Kidney (tissue), 14 donors: Measurements from ENCODE around the gene RARG. TPM values are rescaled to one million over a fixed set of nuclear protein-coding genes. Genes with fewer than 3 reads are reported as not detected.

ENCODE experiments used
- DNase-seq, 5 donors: peaks; one replicate each; pipeline ENCODE4 v3.0.0-alpha.2; 2013 to 2020
- FAIRE-seq: peaks from 2 replicates; lab custom pipeline; 2012; peaks lifted over from hg19 to GRCh38; lab: Jason Lieb, UNC
- H3K27ac ChIP-seq, 2 donors: one replicate each; pipeline ENCODE4 v1.7.0; 2013; ENCODE audit warnings: low read depth in 2 of 2, low read length in 2 of 2, inconsistent platforms in 1 of 2
- H3K27me3 ChIP-seq: one replicate; pipeline ENCODE4 v1.7.1; 2013; ENCODE audit warnings: low read length, inconsistent platforms; ENCODE audit not compliant: control insufficient read depth, insufficient read depth
- H3K36me3 ChIP-seq, 3 donors: one replicate each; pipeline versions ENCODE4 v1.7.0 to v1.7.1; 2013; ENCODE audit warnings: low read length in 3 of 3, control low read depth in 1 of 3, inconsistent platforms in 1 of 3; ENCODE audit not compliant: insufficient read depth in 3 of 3, control insufficient read depth in 2 of 3
- H3K4me1 ChIP-seq, 3 donors: one replicate each; pipeline versions ENCODE4 v1.7.0 to v1.7.1; 2013; ENCODE audit warnings: low read length in 3 of 3, inconsistent platforms in 1 of 3, low read depth in 1 of 3; ENCODE audit not compliant: control insufficient read depth in 2 of 3, insufficient read depth in 2 of 3
- H3K4me3 ChIP-seq, 3 donors: one replicate each; pipeline versions ENCODE4 v1.7.0 to v1.8.1; 2013; ENCODE audit warnings: low read length in 3 of 3, control low read depth in 1 of 3, inconsistent platforms in 1 of 3
- H3K9ac ChIP-seq, 3 donors: one replicate each; pipeline versions ENCODE4 v1.7.0 to v1.7.1; 2013; ENCODE audit warnings: low read length in 3 of 3, control low read depth in 1 of 3, inconsistent platforms in 1 of 3
- H3K9me3 ChIP-seq, 3 donors: one replicate each; pipeline versions ENCODE4 v1.7.0 to v1.7.1; 2013; ENCODE audit warnings: low read length in 3 of 3, control low read depth in 1 of 3, inconsistent platforms in 1 of 3; ENCODE audit not compliant: control insufficient read depth in 2 of 3, insufficient read depth in 1 of 3
- CTCF ChIP-seq: IDR thresholded peaks from 3 replicates; pipeline ENCODE4 v1.5.1; 2012; ENCODE audit warnings: mild to moderate bottlenecking, moderate library complexity, borderline replicate concordance; ENCODE audit not compliant: insufficient read depth; ENCODE audit errors: extremely low read depth
- intact Hi-C: fragments of 100-400 bp; cut with DNase I; formaldehyde crosslinking; loops from one replicate; pipeline ENCODE4 v1.11.1; 2022
- polyA plus RNA-seq: library from polyadenylated mRNA; stranded (reverse); fragments of 350-450 nt; fragmentation: Illumina TruSeq; extraction: RNeasy Lipid Tissue Mini Kit (QIAGEN cat#74804); gene quantifications from one replicate; pipeline ENCODE4 v1.2.3, GENCODE V29; 2014; ENCODE audit warnings: low read depth, low replicate concordance; ENCODE audit not compliant: insufficient read depth
- total RNA-seq: library from RNA; stranded (reverse); fragmentation: NEBNext Ultra II Directional; extraction: Animal tissue kit (Norgen Biotek cat#: 25700); gene quantifications from one replicate; pipeline ENCODE4 v1.2.1, GENCODE V29; 2021
- donor health status: control.
- donor health status: control.
- donor health status: control.
- donor health status: control.
- donor health status: control.
- donor health status: DM: yes; HTN: yes; CAD: no.
- donor health status: Normal renal cell carcinoma (clear cell type).

The RARG gene
- total and polyA plus RNA-seq, 2 donors from 2014 or later: 13.2 to 34.1 TPM

GRCh38 chr12:53161119-53161911 lies 70.7 kb downstream of the RARG start:
- Histone ChIP-seq H3K27ac (no peak overlapping the region), H3K4me1 (peaks cover 0 to 2% (median 0%) of the 10 kb centered on the region in 3 donors), H3K4me3 (no peak overlapping the region), H3K36me3 (no peaks in the 10 kb centered on the region), H3K9ac (no peak overlapping the region), H3K9me3 (no peaks in the 10 kb centered on the region), H3K27me3 (no peaks in the 10 kb centered on the region)
- intact Hi-C loops: no loop called here
- no peak for DNase-seq
- FAIRE-seq: no peak
- TF ChIP-seq CTCF: no peak

- TF ChIP-seq CTCF: no peak
- no peak overlapping the region for H3K9ac ChIP-seq
- no peak for FAIRE-seq
- no peak for DNase-seq
- no peak overlapping the region for H3K27ac ChIP-seq
- no peak overlapping the region for H3K4me3 ChIP-seq
- H3K4me1 ChIP-seq: peaks cover 0 to 2% (median 0%) of the 10 kb centered on the region in 3 donors
- H3K9me3 ChIP-seq: no peaks in the 10 kb centered on the region
- H3K27me3 ChIP-seq: no peaks in the 10 kb centered on the region
- no peaks in the 10 kb centered on the region for H3K36me3 ChIP-seq
- intact Hi-C loops: no loop called here
Measured at GRCh38 chr12:53160673-53161072, 71.3 kb downstream of the RARG start.

Other genes starting within 250 kb of the RARG start
- 417 TPM for gene EIF4B, start 225.8 kb downstream of the RARG start, total RNA-seq
- gene EIF4B, start 225.8 kb downstream of the RARG start, polyA plus RNA-seq: 114 TPM
- 179 TPM for gene TNS2, start 182.1 kb downstream of the RARG start, total RNA-seq
- gene TNS2, start 182.1 kb downstream of the RARG start, polyA plus RNA-seq: 90.1 TPM
- 72.3 TPM for gene SPRYD3, start 152.8 kb downstream of the RARG start, total RNA-seq
- gene SPRYD3, start 152.8 kb downstream of the RARG start, polyA plus RNA-seq: 40.0 TPM
- gene IGFBP6, start 134.5 kb downstream of the RARG start, total RNA-seq: 203 TPM
- 57.3 TPM for gene IGFBP6, start 134.5 kb downstream of the RARG start, polyA plus RNA-seq
- gene SOAT2, start 128.7 kb downstream of the RARG start, total RNA-seq: 0.19 TPM
- gene SOAT2, start 128.7 kb downstream of the RARG start, polyA plus RNA-seq: 0.26 TPM
- gene ZNF740, start 51.5 kb downstream of the RARG start, total RNA-seq: 58.3 TPM
- 11.1 TPM for gene ZNF740, start 51.5 kb downstream of the RARG start, polyA plus RNA-seq
- gene CSAD, start 51.3 kb downstream of the RARG start, total RNA-seq: 39.1 TPM
- 24.0 TPM for gene CSAD, start 51.3 kb downstream of the RARG start, polyA plus RNA-seq
- gene ITGB7, start 25.0 kb downstream of the RARG start, total RNA-seq: 14.5 TPM
- gene ITGB7, start 25.0 kb downstream of the RARG start, polyA plus RNA-seq: 11.0 TPM
- 1.5 TPM for gene ESPL1, start 36.1 kb upstream of the RARG start, total RNA-seq
- 2.9 TPM for gene ESPL1, start 36.1 kb upstream of the RARG start, polyA plus RNA-seq
- gene PFDN5, start 63.3 kb upstream of the RARG start, total RNA-seq: 439 TPM
- 1,405 TPM for gene PFDN5, start 63.3 kb upstream of the RARG start, polyA plus RNA-seq
- gene MYG1, start 67.5 kb upstream of the RARG start, total RNA-seq: 49.0 TPM
- gene MYG1, start 67.5 kb upstream of the RARG start, polyA plus RNA-seq: 105 TPM
- 46.2 TPM for gene AAAS, start 89.4 kb upstream of the RARG start, total RNA-seq
- gene AAAS, start 89.4 kb upstream of the RARG start, polyA plus RNA-seq: 43.4 TPM
- gene SP7, start 104.1 kb upstream of the RARG start, total RNA-seq: not detected
- not detected for gene SP7, start 104.1 kb upstream of the RARG start, polyA plus RNA-seq
- 126 TPM for gene SP1, start 148.0 kb upstream of the RARG start, total RNA-seq
- gene SP1, start 148.0 kb upstream of the RARG start, polyA plus RNA-seq: 15.1 TPM
- gene AMHR2, start 191.6 kb upstream of the RARG start, total RNA-seq: not detected
- gene AMHR2, start 191.6 kb upstream of the RARG start, polyA plus RNA-seq: not detected
- gene PRR13, start 209.5 kb upstream of the RARG start, total RNA-seq: 226 TPM
- gene PRR13, start 209.5 kb upstream of the RARG start, polyA plus RNA-seq: 889 TPM
- 732 TPM for gene PCBP2, start 219.9 kb upstream of the RARG start, total RNA-seq
- 597 TPM for gene PCBP2, start 219.9 kb upstream of the RARG start, polyA plus RNA-seq